ENCODE measurements around the gene SRMS. TPM values are rescaled to one million over a fixed set of nuclear protein-coding genes. Genes with fewer than 3 reads are reported as not detected.
A peak's percentile ranks its signal among the peaks of the same experiment; 100 is the strongest.

SRMS gene
- total and polyA plus RNA-seq, 7 donors = 0.19 to 2.4 TPM; not detected in 5

DNA sequence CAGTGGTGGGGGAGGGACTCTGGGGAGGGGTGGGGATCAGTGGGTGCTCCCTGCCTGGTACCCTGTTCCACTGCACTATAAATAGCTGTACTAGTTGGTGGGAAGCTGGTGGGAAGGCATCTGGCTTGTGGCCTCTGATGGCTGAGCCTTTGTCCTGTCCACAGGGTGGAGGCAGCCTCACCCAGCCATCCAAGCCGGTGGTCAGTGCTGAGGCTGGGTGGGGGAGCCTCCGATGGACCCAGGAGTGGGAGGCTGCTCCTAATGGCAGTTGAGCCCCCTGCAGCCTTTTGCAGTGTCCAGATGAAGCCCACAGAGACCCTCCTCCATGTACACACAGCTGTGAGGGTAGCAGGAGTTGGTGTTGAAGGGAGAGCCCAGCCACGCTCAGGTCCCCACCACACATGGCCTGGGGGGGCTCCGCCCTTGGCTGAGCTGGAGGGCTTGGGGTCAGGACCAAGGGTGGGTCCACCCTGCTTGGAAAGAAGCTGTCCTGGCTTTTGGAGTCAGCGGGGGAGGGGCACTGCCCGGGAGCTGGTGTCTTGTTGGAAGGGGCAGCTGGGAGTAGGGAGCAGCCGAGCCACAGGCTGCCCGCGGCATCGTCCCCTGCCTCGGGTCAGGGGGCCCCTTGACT is 24.5 kb downstream of the SRMS start:
- H3K9me3 ChIP-seq = no peaks in the 10 kb centered on the region
- no peak for TF ChIP-seq POLR2AphosphoS5 (IDR thresholded peaks at IDR 0.05)
- TF ChIP-seq, protein P1, sequence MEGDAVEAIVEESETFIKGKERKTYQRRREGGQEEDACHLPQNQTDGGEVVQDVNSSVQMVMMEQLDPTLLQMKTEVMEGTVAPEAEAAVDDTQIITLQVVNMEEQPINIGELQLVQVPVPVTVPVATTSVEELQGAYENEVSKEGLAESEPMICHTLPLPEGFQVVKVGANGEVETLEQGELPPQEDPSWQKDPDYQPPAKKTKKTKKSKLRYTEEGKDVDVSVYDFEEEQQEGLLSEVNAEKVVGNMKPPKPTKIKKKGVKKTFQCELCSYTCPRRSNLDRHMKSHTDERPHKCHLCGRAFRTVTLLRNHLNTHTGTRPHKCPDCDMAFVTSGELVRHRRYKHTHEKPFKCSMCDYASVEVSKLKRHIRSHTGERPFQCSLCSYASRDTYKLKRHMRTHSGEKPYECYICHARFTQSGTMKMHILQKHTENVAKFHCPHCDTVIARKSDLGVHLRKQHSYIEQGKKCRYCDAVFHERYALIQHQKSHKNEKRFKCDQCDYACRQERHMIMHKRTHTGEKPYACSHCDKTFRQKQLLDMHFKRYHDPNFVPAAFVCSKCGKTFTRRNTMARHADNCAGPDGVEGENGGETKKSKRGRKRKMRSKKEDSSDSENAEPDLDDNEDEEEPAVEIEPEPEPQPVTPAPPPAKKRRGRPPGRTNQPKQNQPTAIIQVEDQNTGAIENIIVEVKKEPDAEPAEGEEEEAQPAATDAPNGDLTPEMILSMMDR (IDR thresholded peaks at IDR 0.05) = no peak
- TF ChIP-seq EP300 (IDR thresholded peaks at IDR 0.05) = no peak
- no peak for TF ChIP-seq POLR2A (IDR thresholded peaks at IDR 0.05)
- H3K4me3 ChIP-seq = no peak overlapping the region
- H3K4me1 ChIP-seq = peaks cover 0 to 36% (median 28%) of the 10 kb centered on the region in 4 donors
- intact Hi-C loops (cut with DNase I) = loop anchor here (5.0 kb wide), 2 partner anchors 134 to 449 kb away; partner anchors contain the start of gene RTEL1
- no peak overlapping the region for H3K27ac ChIP-seq
- WGBS, 2 donors = 89 to 97% methylated on average over 11 of the region's 11 CpGs
- peaks cover 0 to 3% (median 0%) of the 10 kb centered on the region in 4 donors for H3K36me3 ChIP-seq
- no peaks in the 10 kb centered on the region for H3K27me3 ChIP-seq
- no peak for DNase-seq

GRCh38 chr20:63522091-63522868 is 25.3 kb downstream of the SRMS start:
- no peak for DNase-seq
- Histone ChIP-seq H3K36me3 (peaks cover 0 to 3% (median 0%) of the 10 kb centered on the region in 4 donors), H3K27me3 (no peaks in the 10 kb centered on the region), H3K9me3 (no peaks in the 10 kb centered on the region), H3K27ac (no peak overlapping the region), H3K4me1 (peaks cover 0 to 36% (median 28%) of the 10 kb centered on the region in 4 donors), H3K4me3 (peak overlapping the region in 2 of 4 donors; percentile 93 to 94)
- intact Hi-C loops (cut with DNase I) = loop anchor here (5.0 kb wide), 2 partner anchors 135 to 450 kb away; partner anchors contain the start of gene RTEL1
- no peak for TF ChIP-seq POLR2A (IDR thresholded peaks at IDR 0.05)
- TF ChIP-seq, protein P1 (IDR thresholded peaks at IDR 0.05) = no peak
- no peak for TF ChIP-seq EP300 (IDR thresholded peaks at IDR 0.05)
- no peak for TF ChIP-seq POLR2AphosphoS5 (IDR thresholded peaks at IDR 0.05)
- 44 to 72% methylated on average over 13 of the region's 13 CpGs for WGBS, 2 donors

GRCh38 chr20:63521602-63522001 is 25.9 kb downstream of the SRMS start:
- H3K4me3 ChIP-seq = peak overlapping the region; percentile 69 to 97 (median 94)
- WGBS, 2 donors = 10 to 43% methylated on average over 23 of the region's 23 CpGs
- intact Hi-C loops (cut with DNase I) = loop anchor here (5.0 kb wide), 2 partner anchors 136 to 451 kb away; partner anchors contain the start of gene RTEL1
- H3K9me3 ChIP-seq = no peaks in the 10 kb centered on the region
- no peaks in the 10 kb centered on the region for H3K27me3 ChIP-seq
- no peak for DNase-seq
- TF ChIP-seq POLR2A (IDR thresholded peaks at IDR 0.05) = no peak
- TF ChIP-seq EP300 (IDR thresholded peaks at IDR 0.05) = no peak
- TF ChIP-seq, protein P1 (IDR thresholded peaks at IDR 0.05) = no peak
- no peak for TF ChIP-seq POLR2AphosphoS5 (IDR thresholded peaks at IDR 0.05)
- H3K27ac ChIP-seq = peak overlapping the region; percentile 89 to 98 (median 94)
- H3K36me3 ChIP-seq = peaks cover 0 to 3% (median 0%) of the 10 kb centered on the region in 4 donors
- peaks cover 0 to 36% (median 28%) of the 10 kb centered on the region in 4 donors for H3K4me1 ChIP-seq

GRCh38 chr20:63520934-63521601 is 26.5 kb downstream of the SRMS start:
- Histone ChIP-seq H3K27me3 (no peaks in the 10 kb centered on the region), H3K27ac (peak overlapping the region; percentile 89 to 98 (median 94)), H3K9me3 (no peaks in the 10 kb centered on the region), H3K36me3 (peaks cover 0 to 3% (median 0%) of the 10 kb centered on the region in 4 donors), H3K4me1 (peaks cover 0 to 36% (median 28%) of the 10 kb centered on the region in 4 donors), H3K4me3 (peak overlapping the region; percentile 69 to 97 (median 94))
- WGBS, 2 donors = 0 to 1% methylated on average over 68 of the region's 68 CpGs
- intact Hi-C loops (cut with DNase I) = loop anchor here (5.0 kb wide), 2 partner anchors 136 to 451 kb away; partner anchors contain the start of gene RTEL1
- TF ChIP-seq, protein P1 (IDR thresholded peaks at IDR 0.05) = no peak
- peak; percentile 83 for DNase-seq
